Ammon's horn (tissue), 1 donor: ENCODE results near the gene LPAR5.
A peak's percentile ranks its signal among the peaks of the same experiment; 100 is the strongest.

Experiments used
- DNase-seq: peaks from one replicate; pipeline ENCODE4 v3.0.0-alpha.2; 2016; ENCODE audit warnings: low spot score

The LPAR5 gene

DNA sequence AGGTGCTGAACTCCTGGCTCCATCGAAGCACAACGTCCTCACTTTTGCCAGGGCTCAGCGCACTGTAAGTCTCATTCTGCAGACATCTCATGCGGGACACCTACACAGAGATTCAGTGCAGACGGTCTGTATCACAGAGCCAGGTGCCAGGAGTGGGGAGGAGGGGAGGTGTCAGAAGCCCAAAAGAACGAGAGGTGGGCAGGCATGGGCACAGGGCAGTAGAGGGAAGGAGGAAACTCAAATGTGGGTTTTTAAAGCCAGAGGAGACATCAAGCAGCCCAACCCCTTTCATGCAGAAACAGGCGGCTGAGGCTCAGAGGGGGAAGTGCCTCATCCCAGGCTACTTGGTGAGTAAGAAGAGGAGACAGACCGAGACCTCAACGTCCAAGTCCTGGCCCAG lies 2.5 kb upstream of the LPAR5 start:
- peak; percentile 61 for DNase-seq

- no peak for DNase-seq
Measured at GRCh38 chr12:6635375-6635855, 344 bp downstream of the LPAR5 start.

DNA sequence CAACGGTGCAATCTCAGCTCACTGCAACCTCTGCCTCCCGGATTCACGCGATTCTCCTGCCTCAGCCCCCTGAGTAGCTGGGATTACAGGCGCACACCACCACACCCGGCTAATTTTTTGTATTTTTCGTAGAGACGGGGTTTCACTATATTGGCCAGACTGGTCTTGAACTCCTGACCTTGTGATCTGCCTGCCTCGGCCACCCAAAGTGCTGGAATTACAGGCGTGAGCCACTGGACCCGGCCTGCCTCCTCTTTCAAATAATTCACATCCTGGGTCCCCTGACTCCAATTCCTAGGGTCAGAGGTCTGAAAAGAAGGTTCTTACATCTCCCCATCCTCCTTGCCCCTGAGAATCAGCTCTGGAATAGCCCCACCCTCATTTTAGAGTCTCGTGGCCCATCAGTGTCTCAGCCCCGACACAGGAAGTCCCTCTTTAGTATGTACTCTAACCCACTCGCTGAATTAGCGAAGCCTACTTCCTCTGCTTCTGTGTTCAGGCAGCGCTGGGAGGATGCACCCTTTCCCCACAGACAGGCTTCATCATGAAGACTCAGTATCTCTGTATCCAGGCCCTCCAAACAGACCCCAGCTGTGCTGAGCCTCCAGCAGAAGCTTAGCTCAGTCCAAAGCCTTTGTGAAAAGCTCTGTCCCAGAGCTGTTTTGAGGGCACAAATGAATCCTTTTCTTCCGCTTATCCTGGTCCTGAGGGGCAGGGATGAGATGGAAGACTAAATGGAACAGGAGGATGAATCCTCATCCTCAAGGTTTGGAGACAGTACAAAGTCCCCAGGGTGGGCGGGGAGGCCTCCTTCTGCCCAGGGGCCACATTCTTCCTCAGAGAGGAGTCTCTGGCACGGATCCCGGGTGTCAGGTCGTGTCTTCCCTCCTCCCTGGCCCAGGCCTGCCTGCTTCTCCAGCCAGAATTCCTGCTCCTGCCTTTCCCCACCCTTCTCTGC lies 3.5 kb downstream of the LPAR5 start:
- peak; percentile 75 for DNase-seq

GRCh38 chr12:6631549-6631961 lies 4.2 kb downstream of the LPAR5 start:
- no peak for DNase-seq

GRCh38 chr12:6630736-6631135 lies 5.0 kb downstream of the LPAR5 start:
- DNase-seq, result no peak

- DNase-seq, result no peak
Measured at GRCh38 chr12:6627616-6628015, 8.1 kb downstream of the LPAR5 start.

- DNase-seq, result peak; percentile 46
Measured at GRCh38 chr12:6626654-6627283, 9.0 kb downstream of the LPAR5 start.

DNA sequence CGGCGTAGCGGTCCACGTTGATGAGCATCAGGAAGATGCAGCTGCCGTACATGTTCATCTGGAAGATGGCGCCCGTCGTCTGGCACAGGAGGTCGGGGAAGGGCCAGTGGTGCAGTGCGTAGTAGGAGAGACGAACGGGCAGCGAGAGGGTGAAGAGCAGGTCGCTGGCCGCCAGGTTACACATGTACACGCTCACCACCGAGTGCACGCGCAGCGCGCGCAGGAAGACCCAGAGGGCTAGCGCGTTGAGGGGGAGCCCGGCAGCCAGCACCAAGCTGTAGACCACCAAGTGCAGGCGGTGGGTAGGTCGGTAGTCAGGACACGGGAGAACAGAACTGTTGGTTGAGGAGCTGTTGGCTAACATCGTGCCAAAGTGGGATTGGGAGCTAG lies 14.9 kb downstream of the LPAR5 start:
- no peak for DNase-seq

GRCh38 chr12:6620137-6620884 lies 15.4 kb downstream of the LPAR5 start:
- no peak for DNase-seq

- peak; percentile 49 for DNase-seq
Measured at GRCh38 chr12:6618483-6619225, 17.1 kb downstream of the LPAR5 start.

DNA sequence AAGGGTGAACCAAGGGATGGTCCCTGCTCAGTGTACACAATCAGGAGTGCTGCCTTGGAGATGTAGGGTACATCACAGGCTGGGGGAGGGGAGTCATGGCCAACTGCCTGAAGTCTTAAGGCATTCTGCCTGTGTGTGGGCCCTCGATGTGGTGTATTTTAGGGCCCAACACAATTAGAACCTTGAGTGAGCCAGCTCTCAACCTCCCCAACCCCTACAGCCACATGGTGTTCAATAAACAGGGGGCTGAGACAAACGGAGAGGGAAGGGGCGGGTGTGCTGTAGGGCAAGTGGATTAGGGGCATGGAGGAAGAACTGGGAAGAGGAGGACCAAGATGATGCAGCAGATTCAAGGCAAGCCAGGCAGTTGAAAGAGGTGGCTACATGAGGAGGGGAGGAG lies 20.0 kb downstream of the LPAR5 start:
- no peak for DNase-seq

DNA sequence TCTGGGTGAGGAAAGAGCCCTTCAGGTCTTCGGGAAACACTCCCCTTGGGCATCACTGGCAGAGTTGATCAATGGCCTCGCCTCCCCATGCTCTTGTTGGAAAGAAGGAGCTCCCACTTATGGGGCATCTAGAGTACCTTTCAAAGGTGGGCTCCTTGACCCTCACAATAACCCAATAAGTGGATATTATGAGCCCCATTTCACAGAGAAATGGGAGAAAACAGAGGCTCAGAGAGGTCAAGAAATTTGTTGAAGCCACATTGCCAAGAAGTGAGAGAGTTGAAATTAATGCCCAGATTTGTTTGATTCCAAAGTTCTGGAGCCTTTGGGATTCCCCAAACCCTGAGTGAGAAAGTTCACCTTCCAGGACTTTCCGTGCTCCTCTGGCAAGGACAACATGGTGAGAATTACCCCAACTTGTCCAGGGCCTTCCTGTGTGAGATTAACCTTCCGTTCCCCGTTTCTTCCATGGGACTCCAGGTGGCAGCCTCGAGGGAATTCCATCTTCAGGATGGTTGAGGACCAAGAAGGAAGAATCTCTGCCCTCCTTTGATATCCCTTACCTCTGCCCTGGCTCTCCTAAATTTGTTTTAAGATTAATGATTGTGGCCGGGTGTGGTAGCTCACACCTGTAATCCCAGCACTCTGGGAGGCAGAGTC lies 21.1 kb downstream of the LPAR5 start:
- no peak for DNase-seq

DNA sequence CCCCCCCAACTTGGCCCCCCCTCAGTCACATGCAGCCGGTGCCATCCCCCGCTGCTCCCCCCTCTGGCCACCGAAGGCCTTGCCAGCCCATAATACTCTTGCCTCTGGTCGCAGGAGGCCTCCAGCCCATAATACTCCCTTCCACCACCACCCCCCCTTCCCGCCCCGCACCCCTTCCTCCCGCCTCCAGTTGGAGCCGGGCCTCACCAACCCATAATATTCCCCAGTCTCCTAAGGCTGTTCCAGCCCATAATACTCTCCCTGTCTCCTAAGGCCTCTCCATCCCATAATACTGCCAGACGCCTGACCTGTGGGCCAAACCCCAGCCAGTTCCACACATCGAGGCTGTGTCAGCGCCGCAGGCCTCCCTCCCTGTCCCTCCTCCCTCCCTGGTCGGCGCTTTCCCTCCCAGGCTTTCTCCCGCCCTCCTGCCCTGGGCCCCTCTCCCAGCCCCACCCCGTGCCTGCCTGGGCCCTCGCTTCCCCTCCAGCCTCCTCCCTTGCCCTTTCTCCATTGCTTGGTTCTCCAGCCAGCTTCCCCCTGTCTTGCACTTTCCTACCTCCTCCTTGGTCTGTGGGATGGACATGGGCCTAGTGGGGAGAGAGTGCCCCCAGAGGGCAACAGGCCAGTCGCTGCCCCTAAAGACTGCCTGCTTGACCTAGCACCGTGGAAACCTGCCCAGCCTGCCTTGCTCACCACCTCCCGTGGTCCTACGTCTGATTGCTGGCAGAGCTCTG lies 21.8 kb downstream of the LPAR5 start:
- DNase-seq, result peak; percentile 97

DNA sequence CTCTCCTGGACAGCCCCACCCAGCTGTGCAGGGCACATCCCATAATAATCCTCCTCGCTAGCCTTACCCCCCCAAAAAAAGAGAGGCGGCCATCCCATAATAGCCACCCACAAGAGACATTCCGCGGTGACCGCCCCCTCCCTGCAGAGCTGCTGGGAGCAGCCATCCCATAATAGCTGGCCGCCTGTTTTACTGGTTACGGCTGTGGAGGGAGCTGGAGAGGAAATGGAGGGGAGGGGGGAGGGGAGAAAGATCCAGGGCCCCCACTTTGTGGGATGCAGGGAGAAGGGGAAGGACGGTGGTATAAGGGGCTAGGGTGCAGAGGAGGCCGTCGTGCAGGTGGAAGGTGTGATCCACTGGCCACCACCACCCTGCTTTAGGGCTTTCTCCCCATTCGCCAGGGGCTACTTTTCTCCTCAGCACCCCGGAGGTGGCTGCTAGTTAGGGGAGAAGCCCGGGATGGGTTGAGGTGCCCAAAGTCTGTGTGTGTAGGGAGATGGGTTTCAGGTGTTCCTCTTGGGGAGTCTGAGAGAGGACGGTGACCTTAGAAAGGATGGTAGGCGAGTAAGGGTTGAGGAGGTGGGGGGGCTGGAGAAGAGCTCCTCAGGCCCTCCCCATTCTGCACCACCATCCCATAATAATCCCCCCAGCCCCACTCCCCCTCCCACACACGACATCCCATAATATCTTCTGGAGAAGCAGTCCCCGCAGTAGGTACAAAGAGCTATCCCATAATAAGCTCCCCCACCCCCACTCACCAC lies 22.6 kb downstream of the LPAR5 start:
- peak; percentile 87 for DNase-seq

GRCh38 chr12:6612652-6613014 lies 23.1 kb downstream of the LPAR5 start:
- no peak for DNase-seq

DNA sequence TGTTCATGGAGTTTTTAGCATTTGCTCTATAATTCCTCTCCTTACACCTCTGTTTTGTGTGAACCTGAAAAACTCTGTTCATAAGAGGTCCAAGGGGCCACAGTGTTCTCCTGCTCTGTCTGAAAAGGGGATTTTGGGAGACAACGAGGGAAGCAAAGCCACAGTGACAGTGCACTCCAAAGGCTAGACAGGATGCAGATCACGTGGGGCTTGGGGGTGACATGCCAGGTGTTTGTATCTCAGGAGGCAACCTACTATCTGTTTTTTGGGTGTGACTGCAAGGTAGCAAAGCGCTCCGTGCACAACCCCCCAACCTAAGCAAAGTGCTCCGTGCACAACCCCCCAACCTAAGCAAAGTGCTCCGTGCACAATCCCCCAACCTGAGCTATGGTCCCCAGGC lies 23.5 kb downstream of the LPAR5 start:
- DNase-seq, result no peak

DNA sequence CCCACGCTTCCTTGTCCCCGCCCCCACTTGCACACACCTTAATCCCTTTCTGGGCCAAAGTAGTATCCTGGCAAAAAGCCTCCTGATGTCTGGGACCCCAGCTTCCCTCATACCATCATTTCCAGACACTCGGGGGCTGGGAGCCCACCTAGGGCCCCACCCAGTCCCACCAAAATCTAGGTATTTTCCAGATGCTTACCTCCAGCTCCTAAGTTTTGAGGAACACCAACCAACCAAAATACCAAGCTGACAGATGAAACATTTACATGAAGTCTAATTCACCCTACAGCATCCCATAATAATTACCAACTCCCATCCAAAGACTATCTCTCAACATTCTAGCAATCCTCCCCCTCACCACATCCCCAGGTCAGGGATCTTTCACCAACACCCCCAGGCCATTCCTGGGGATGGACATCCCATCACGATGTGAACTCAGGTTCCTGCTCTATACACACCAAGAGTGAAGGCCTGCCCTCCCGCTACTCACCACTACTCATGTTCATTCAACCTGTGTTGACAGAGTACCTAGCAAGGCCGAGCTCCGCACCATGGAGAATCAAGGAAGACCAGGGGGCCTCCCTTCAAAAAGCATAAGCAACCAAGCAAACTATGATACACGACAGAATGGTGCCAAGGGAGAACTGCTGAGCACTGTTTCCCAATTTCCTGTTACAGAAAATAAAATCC lies 27.0 kb downstream of the LPAR5 start:
- no peak for DNase-seq

DNA sequence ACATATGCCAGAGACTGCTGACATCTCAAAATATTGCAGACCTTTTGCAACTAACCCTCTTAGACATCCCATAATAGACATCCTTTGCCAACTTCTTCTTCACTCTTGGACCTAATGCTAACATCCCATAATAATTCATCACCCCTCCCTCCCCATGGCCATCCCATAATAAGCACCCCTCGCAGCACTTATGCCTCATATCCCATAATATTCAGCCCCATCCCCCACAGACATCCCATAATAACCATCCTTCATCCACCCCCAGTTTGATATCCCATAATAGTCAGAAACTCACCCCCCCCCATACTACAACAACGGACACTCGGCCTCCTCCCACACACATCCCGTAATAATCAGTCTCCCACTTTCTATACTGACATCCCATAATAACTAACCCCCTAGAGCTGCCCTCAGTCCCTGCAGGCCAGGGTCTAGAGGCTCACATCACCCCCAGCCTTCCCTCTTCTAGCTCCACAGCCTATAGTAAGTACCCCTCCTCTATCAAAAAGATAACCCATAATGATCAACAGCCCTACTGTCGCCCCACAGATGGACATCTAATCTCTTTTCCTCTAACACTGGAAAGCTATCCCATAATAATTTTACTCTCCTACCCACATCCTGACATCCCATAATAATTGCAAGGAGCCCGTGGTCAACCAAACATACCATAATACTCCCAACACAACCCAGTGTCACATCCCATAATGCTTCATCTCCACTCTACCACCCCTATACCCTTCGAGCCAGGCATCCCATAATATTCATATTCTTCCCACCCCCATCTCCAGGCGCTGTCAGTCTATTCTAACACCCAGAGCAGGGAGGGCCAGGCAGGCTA lies 27.8 kb downstream of the LPAR5 start:
- peak; percentile 76 for DNase-seq
